Caco-2 (cell line): Measurements from ENCODE around the gene C10orf90. TPM values are rescaled to one million over a fixed set of nuclear protein-coding genes. Genes with fewer than 3 reads are reported as not detected.

ENCODE experiments used
- BruUV-seq: library from RNA; stranded (reverse); fragments of 400-500 nt; replicated peaks from 2 replicates; lab custom pipeline; 2021; lab: Mats Ljungman, UMichigan
- CTCF ChIA-PET: fragments of 300-600 bp; sonication (Branson Sonifier 250); formaldehyde crosslinking; loops from one replicate; lab custom pipeline; 2022; ENCODE audit warnings: antibody characterized with exemption; lab: Charles Lee
- POLR2A ChIA-PET: fragments of 300-600 bp; sonication (Branson Sonifier 250); formaldehyde crosslinking; loops from one replicate; lab custom pipeline; 2022; ENCODE audit warnings: antibody characterized with exemption; lab: Charles Lee
- DNase-seq, 2 experiments: peaks; one replicate each; pipeline versions ENCODE4 v3.0.0 to v3.0.0-alpha.2; 2020 to 2022
- H3K27me3 ChIP-seq: replicated peaks from 2 replicates; pipeline ENCODE4 v1.6.0; 2011; ENCODE audit warnings: low read length; ENCODE audit not compliant: control insufficient read depth, insufficient read depth
- H3K36me3 ChIP-seq: 2 replicates; pipeline ENCODE4 v1.5.1; 2011; ENCODE audit warnings: low read length; ENCODE audit not compliant: control insufficient read depth, insufficient read depth
- H3K4me1 ChIP-seq: fragments of 250-450 bp; sonication (Bioruptor Pico); 2 replicates; pipeline ENCODE4 v1.5.1; 2020; ENCODE audit warnings: mild to moderate bottlenecking
- H3K4me3 ChIP-seq: 2 replicates; pipeline ENCODE4 v1.5.1; 2011; ENCODE audit warnings: low read depth, mild to moderate bottlenecking, control low read depth, low read length
- H3K9me3 ChIP-seq: fragments of 250-450 bp; sonication (Bioruptor Pico); 2 replicates; pipeline ENCODE4 v1.5.1; 2020; ENCODE audit warnings: mild to moderate bottlenecking, moderate library complexity
- H3K27ac Mint-ChIP-seq: one replicate; pipeline ENCODE4 v1.8.0; 2022; ENCODE audit warnings: mixed read lengths; ENCODE audit not compliant: unreplicated experiment
- H3K27me3 Mint-ChIP-seq: one replicate; pipeline ENCODE4 v1.8.0; 2022; ENCODE audit warnings: mixed read lengths; ENCODE audit not compliant: insufficient read depth, unreplicated experiment
- H3K36me3 Mint-ChIP-seq: one replicate; pipeline ENCODE4 v1.8.0; 2022; ENCODE audit warnings: mild to moderate bottlenecking, mixed read lengths; ENCODE audit not compliant: insufficient read depth, unreplicated experiment
- H3K4me1 Mint-ChIP-seq: one replicate; pipeline ENCODE4 v1.8.0; 2022; ENCODE audit warnings: low read depth, mixed read lengths; ENCODE audit not compliant: unreplicated experiment
- H3K4me3 Mint-ChIP-seq: one replicate; pipeline ENCODE4 v1.8.0; 2022; ENCODE audit warnings: mild to moderate bottlenecking, moderate library complexity, mixed read lengths; ENCODE audit not compliant: unreplicated experiment
- H3K9me3 Mint-ChIP-seq: one replicate; pipeline ENCODE4 v1.8.0; 2022; ENCODE audit warnings: mixed read lengths; ENCODE audit not compliant: unreplicated experiment
- CTCF ChIP-seq, 2 experiments: fragments of 200-600 bp in 1 of 2; IDR thresholded peaks; 1 replicate in 1 of 2; 2 replicates in 1 of 2; pipeline versions ENCODE4 v1.5.1 to v1.8.0; 2011 to 2022; ENCODE audit warnings: antibody characterized with exemption in 1 of 2, control low read depth in 1 of 2, inconsistent platforms in 1 of 2, low read depth in 1 of 2, low read length in 1 of 2, mild to moderate bottlenecking in 1 of 2, moderate library complexity in 1 of 2; ENCODE audit not compliant: insufficient read depth in 1 of 2, severe bottlenecking in 1 of 2, unreplicated experiment in 1 of 2
- intact Hi-C: fragments of 100-400 bp; cut with micrococcal nuclease; formaldehyde crosslinking; loops from one replicate; pipeline ENCODE4 v1.10.0; 2022; ENCODE audit not compliant: unreplicated experiment
- total RNA-seq: library from RNA; stranded (reverse); gene quantifications from 2 replicates; pipeline ENCODE4 v1.2.3, GENCODE V29; 2022

C10orf90 gene
- total RNA-seq, 1 experiment from 2014 or later, result not detected

GRCh38 chr10:126634347-126634746 lies 36.1 kb downstream of the C10orf90 start:
- no peaks in the 10 kb centered on the region for H3K4me1 Mint-ChIP-seq
- no peak for DNase-seq
- H3K27ac Mint-ChIP-seq, result no peak overlapping the region
- no peak overlapping the region for H3K4me3 Mint-ChIP-seq
- TF ChIP-seq CTCF (IDR thresholded peaks at IDR 0.05; ENCODE audit: insufficient read depth in 1 of 2, low read depth in 1 of 2, low read length in 1 of 2, severe bottlenecking in 1 of 2, unreplicated experiment in 1 of 2), result no peak
- Histone ChIP-seq H3K27me3 (no peaks in the 10 kb centered on the region), H3K9me3 (no peaks in the 10 kb centered on the region), H3K4me1 (no peaks in the 10 kb centered on the region), H3K4me3 (no peak overlapping the region), H3K36me3 (no peaks in the 10 kb centered on the region)
- intact Hi-C loops, result no loop called here
- POLR2A ChIA-PET, result no interaction called here
- H3K9me3 Mint-ChIP-seq, result no peaks in the 10 kb centered on the region
- CTCF ChIA-PET, result no interaction called here
- no peaks in the 10 kb centered on the region for H3K36me3 Mint-ChIP-seq
- BruUV-seq, result no TSS peak
- H3K27me3 Mint-ChIP-seq, result peaks cover 14% of the 10 kb centered on the region

- Mint-ChIP-seq H3K27ac (no peak overlapping the region), H3K27me3 (peaks cover 15% of the 10 kb centered on the region), H3K36me3 (no peaks in the 10 kb centered on the region), H3K4me1 (no peaks in the 10 kb centered on the region), H3K9me3 (no peaks in the 10 kb centered on the region), H3K4me3 (no peak overlapping the region)
- no TSS peak for BruUV-seq
- no peaks in the 10 kb centered on the region for H3K27me3 ChIP-seq
- no peak for DNase-seq
- ChIA-PET POLR2A (no interaction called here), CTCF (no interaction called here)
- no peaks in the 10 kb centered on the region for H3K4me1 ChIP-seq
- H3K4me3 ChIP-seq, result no peak overlapping the region
- no peaks in the 10 kb centered on the region for H3K9me3 ChIP-seq
- H3K36me3 ChIP-seq, result no peaks in the 10 kb centered on the region
- no peak for TF ChIP-seq CTCF (IDR thresholded peaks at IDR 0.05; ENCODE audit: insufficient read depth in 1 of 2, low read depth in 1 of 2, low read length in 1 of 2, severe bottlenecking in 1 of 2, unreplicated experiment in 1 of 2)
- intact Hi-C loops, result no loop called here
Observed at GRCh38 chr10:126632705-126633104, 37.8 kb downstream of the C10orf90 start.

DNA sequence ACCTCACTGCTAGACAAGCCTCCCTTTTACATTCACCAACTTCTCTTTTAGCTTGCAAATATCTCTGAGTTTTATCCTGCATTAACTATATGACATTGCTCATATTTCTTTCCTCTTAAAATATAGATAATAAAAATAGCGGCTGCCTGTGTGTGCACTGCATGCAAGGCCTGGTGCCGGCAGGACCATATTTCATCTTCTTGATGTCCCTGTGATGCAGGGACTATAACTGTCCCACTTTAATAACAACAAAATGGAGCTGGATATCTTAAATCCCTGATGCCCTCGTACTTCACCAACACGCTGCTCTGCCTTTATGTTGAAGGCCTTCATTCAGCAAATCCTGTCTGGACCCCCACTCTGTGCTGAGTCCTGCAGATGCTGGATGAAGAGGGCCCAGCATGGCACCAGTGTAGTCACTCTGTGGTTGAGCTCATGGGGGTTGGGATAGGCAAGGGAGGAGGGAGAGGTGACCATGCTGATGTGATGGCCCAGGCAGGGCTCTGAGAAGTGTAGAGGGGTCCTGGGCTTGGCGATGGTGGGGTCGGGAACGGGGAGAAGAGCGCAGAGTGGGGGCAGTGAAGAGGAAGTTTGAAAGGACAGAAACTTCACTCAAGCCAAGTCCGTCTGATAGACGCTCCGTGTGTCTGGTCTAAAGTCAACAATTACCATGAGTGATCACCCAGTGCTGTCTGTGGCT lies 40.4 kb downstream of the C10orf90 start:
- H3K4me1 Mint-ChIP-seq, result no peaks in the 10 kb centered on the region
- Histone ChIP-seq H3K36me3 (no peaks in the 10 kb centered on the region), H3K4me1 (no peaks in the 10 kb centered on the region), H3K4me3 (no peak overlapping the region), H3K27me3 (no peaks in the 10 kb centered on the region), H3K9me3 (no peaks in the 10 kb centered on the region)
- CTCF ChIA-PET, result no interaction called here
- TF ChIP-seq CTCF (IDR thresholded peaks at IDR 0.05; ENCODE audit: insufficient read depth in 1 of 2, low read depth in 1 of 2, low read length in 1 of 2, severe bottlenecking in 1 of 2, unreplicated experiment in 1 of 2), result no peak
- no peaks in the 10 kb centered on the region for H3K36me3 Mint-ChIP-seq
- no peak overlapping the region for H3K4me3 Mint-ChIP-seq
- POLR2A ChIA-PET, result no interaction called here
- H3K27me3 Mint-ChIP-seq, result peaks cover 12% of the 10 kb centered on the region
- no peaks in the 10 kb centered on the region for H3K9me3 Mint-ChIP-seq
- no peak overlapping the region for H3K27ac Mint-ChIP-seq
- BruUV-seq, result no TSS peak
- no peak for DNase-seq
- intact Hi-C loops, result no loop called here
